Measurements from ENCODE around the gene CAPN14.

Gene CAPN14

GRCh38 chr2:31227110-31227509, 9.8 kb upstream of the CAPN14 start:
- DNase-seq (ENCODE audit: low read depth in 2 of 2), result no peak

GRCh38 chr2:31226266-31226665, 9.0 kb upstream of the CAPN14 start:
- DNase-seq (ENCODE audit: low read depth in 2 of 2), result no peak

GRCh38 chr2:31223749-31224148, 6.4 kb upstream of the CAPN14 start:
- no peak for DNase-seq (ENCODE audit: low read depth in 2 of 2)

- no peak for DNase-seq (ENCODE audit: low read depth in 2 of 2)
These were observed 5.7 kb upstream of the CAPN14 start for GRCh38 chr2:31223026-31223425.

- DNase-seq (ENCODE audit: low read depth in 2 of 2), result no peak
These were observed 4.8 kb upstream of the CAPN14 start for GRCh38 chr2:31222071-31222470.

- DNase-seq (ENCODE audit: low read depth in 2 of 2), result no peak
These were observed 4.2 kb upstream of the CAPN14 start for GRCh38 chr2:31221544-31221943.

GRCh38 chr2:31219131-31219969, 2.0 kb upstream of the CAPN14 start:
- no peak for DNase-seq (ENCODE audit: low read depth in 2 of 2)

- no peak for DNase-seq (ENCODE audit: low read depth in 2 of 2)
These were observed 581 bp downstream of the CAPN14 start for GRCh38 chr2:31216734-31217133.

- DNase-seq (ENCODE audit: low read depth in 2 of 2), result no peak
These were observed 2.8 kb downstream of the CAPN14 start for GRCh38 chr2:31214444-31214915.

GRCh38 chr2:31213601-31214443, 3.5 kb downstream of the CAPN14 start:
- DNase-seq (ENCODE audit: low read depth in 2 of 2), result no peak

- no peak for DNase-seq (ENCODE audit: low read depth in 2 of 2)
These were observed 4.4 kb downstream of the CAPN14 start for GRCh38 chr2:31212659-31213600.

- DNase-seq (ENCODE audit: low read depth in 2 of 2), result no peak
These were observed 9.1 kb downstream of the CAPN14 start for GRCh38 chr2:31208240-31208639.

GRCh38 chr2:31207790-31208189, 9.5 kb downstream of the CAPN14 start:
- no peak for DNase-seq (ENCODE audit: low read depth in 2 of 2)

- no peak for DNase-seq (ENCODE audit: low read depth in 2 of 2)
These were observed 11.7 kb downstream of the CAPN14 start for GRCh38 chr2:31205613-31206012.

- no peak for DNase-seq (ENCODE audit: low read depth in 2 of 2)
These were observed 12.1 kb downstream of the CAPN14 start for GRCh38 chr2:31205186-31205585.

GRCh38 chr2:31204783-31205182, 12.5 kb downstream of the CAPN14 start:
- no peak for DNase-seq (ENCODE audit: low read depth in 2 of 2)

GRCh38 chr2:31203916-31204315, 13.4 kb downstream of the CAPN14 start:
- no peak for DNase-seq (ENCODE audit: low read depth in 2 of 2)

- DNase-seq (ENCODE audit: low read depth in 2 of 2), result no peak
These were observed 14.5 kb downstream of the CAPN14 start for GRCh38 chr2:31202833-31203232.

GRCh38 chr2:31202041-31202440, 15.3 kb downstream of the CAPN14 start:
- no peak for DNase-seq (ENCODE audit: low read depth in 2 of 2)

GRCh38 chr2:31200972-31201371, 16.3 kb downstream of the CAPN14 start:
- DNase-seq (ENCODE audit: low read depth in 2 of 2), result no peak

GRCh38 chr2:31199206-31199605, 18.1 kb downstream of the CAPN14 start:
- no peak for DNase-seq (ENCODE audit: low read depth in 2 of 2)

GRCh38 chr2:31197669-31198068, 19.6 kb downstream of the CAPN14 start:
- no peak for DNase-seq (ENCODE audit: low read depth in 2 of 2)
